ENCODE data around the gene SCRT2. TPM values are rescaled to one million over a fixed set of nuclear protein-coding genes. Genes with fewer than 3 reads are reported as not detected.

Gene SCRT2
- polyA plus RNA-seq, 1 of the 3 experiments (the other 2 are of a cell fraction) = not detected

- 80% methylated on average over 13 of the region's 13 CpGs for WGBS (ENCODE audit: low lambda C conversion rate)
- CTCF ChIA-PET = interaction anchor here (1.1 to 5.8 kb wide), 6 partner anchors 21 to 61 kb away, joined by 3 to 29 read pairs (median 6); partner anchors contain the start of gene SCRT2
Observed at GRCh38 chr20:707451-708110, 32.0 kb upstream of the SCRT2 start.

More at GRCh38 chr20:707451-708110, 32.0 kb upstream of the SCRT2 start:
- Histone ChIP-seq H3K79me2 (ENCODE audit: insufficient read depth) (no peaks in the 10 kb centered on the region), H3K4me3 (ENCODE audit: low read depth in 2 of 2, low read length in 1 of 2) (no peak overlapping the region), H3K27me3 (ENCODE audit: insufficient read depth) (peaks cover 8% of the 10 kb centered on the region; the same call in 1 of the 2 replicates), H3K4me2 (no peak overlapping the region), H3K9me2 (no peaks in the 10 kb centered on the region), H3K9me3 (no peaks in the 10 kb centered on the region), H3K4me1 (ENCODE audit: control insufficient read depth in 1 of 2, insufficient read depth in 2 of 2, low read depth in 1 of 2, low read length in 1 of 2) (peaks cover 0 to 7% of the 10 kb centered on the region in 2 experiments; a peak in 1 of 4 replicates), H3F3A (replicated peaks; ENCODE audit: insufficient read depth) (no peaks in the 10 kb centered on the region), H3K36me3 (replicated peaks in 1 of 2; ENCODE audit: control insufficient read depth in 1 of 2, insufficient read depth in 2 of 2, low read length in 1 of 2) (no peaks in the 10 kb centered on the region), H3K9ac (no peak overlapping the region), H2AFZ (ENCODE audit: low read depth) (no peak overlapping the region), H4K20me1 (ENCODE audit: insufficient read depth) (no peaks in the 10 kb centered on the region), H3K27ac (ENCODE audit: low read depth in 2 of 2, low read length in 1 of 2) (no peak overlapping the region)
- TF ChIP-seq TCF12 (IDR thresholded peaks at IDR 0.05) = no peak
- TF ChIP-seq RXRA (IDR thresholded peaks at IDR 0.05; ENCODE audit: borderline replicate concordance, low read depth) = no peak
- TF ChIP-seq EP300 (IDR thresholded peaks at IDR 0.05; ENCODE audit: borderline replicate concordance in 1 of 2, low read depth in 1 of 2, low read length in 1 of 2) = no peak
- TF ChIP-seq GABPA (IDR thresholded peaks at IDR 0.05; ENCODE audit: low read depth) = no peak
- no peak for TF ChIP-seq SIN3A (IDR thresholded peaks at IDR 0.05; ENCODE audit: borderline replicate concordance, low read depth, low read length)
- TF ChIP-seq EZH2phosphoT487 (IDR thresholded peaks at IDR 0.05; ENCODE audit: borderline replicate concordance, low read depth) = no peak
- TF ChIP-seq ELF1 (IDR thresholded peaks at IDR 0.05) = no peak
- no peak for TF ChIP-seq FOXJ3 (CRISPR knock-in tag; IDR thresholded peaks at IDR 0.05)
- TF ChIP-seq USF2 (IDR thresholded peaks at IDR 0.05; ENCODE audit: borderline replicate concordance, low read depth, low read length) = no peak
- TF ChIP-seq RCOR1 (IDR thresholded peaks at IDR 0.05; ENCODE audit: low read length) = no peak
- no peak for TF ChIP-seq RAD21 (IDR thresholded peaks at IDR 0.05; ENCODE audit: low read length)
- TF ChIP-seq POLR2AphosphoS5 (IDR thresholded peaks at IDR 0.05; ENCODE audit: low read depth, low read length) = no peak
- no peak for TF ChIP-seq USF1 (IDR thresholded peaks at IDR 0.05; ENCODE audit: borderline replicate concordance, low read depth)
- no peak for TF ChIP-seq MXI1 (IDR thresholded peaks at IDR 0.05; ENCODE audit: low read depth, low read length)
- no peak for TF ChIP-seq SMC3 (IDR thresholded peaks at IDR 0.05; ENCODE audit: low read depth, low read length)
- TF ChIP-seq MAX (IDR thresholded peaks at IDR 0.05; ENCODE audit: low read depth) = no peak
- no peak for TF ChIP-seq CTCF (IDR thresholded peaks at IDR 0.05)
- no peak for TF ChIP-seq RFX5 (IDR thresholded peaks at IDR 0.05; ENCODE audit: low read length)
- no peak for TF ChIP-seq MEF2A (IDR thresholded peaks at IDR 0.05; ENCODE audit: borderline replicate concordance, low read depth)
- TF ChIP-seq FOSL2 (IDR thresholded peaks at IDR 0.05; ENCODE audit: borderline replicate concordance, low read depth) = no peak
- POLR2A ChIA-PET = interaction anchor here (0.6 kb wide), 1 partner anchor 58 kb away, joined by 4 read pairs; no protein-coding TSS in a partner anchor
- DNase-seq = no peak

Measured in SK-N-SH (cell line).